Right forelimb (tissue), 1 donor: ENCODE measurements around the gene ZNF185.

Experiments used
- DNase-seq: peaks from one replicate; pipeline ENCODE4 v3.0.0-alpha.2; 2018

ZNF185 gene

DNA sequence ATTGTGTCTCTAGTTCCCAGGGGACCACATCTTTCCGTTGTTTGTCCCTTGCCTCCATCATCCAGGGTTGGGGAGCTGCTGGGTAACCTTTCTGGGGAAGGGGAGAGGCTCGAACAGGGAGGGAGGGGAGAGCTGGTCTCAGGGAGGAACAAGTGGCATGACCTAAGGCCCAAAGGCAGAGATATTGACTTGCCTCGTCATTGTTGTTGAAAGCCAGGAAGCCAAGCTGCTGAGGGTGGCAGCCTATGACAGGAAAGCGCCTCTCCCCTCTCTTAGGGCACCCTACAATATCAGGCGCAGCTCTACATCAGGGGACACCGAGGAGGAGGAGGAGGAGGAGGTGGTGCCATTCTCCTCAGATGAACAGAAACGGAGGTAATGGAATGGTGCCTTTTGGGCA lies 20.8 kb downstream of the ZNF185 start:
- DNase-seq = no peak

DNA sequence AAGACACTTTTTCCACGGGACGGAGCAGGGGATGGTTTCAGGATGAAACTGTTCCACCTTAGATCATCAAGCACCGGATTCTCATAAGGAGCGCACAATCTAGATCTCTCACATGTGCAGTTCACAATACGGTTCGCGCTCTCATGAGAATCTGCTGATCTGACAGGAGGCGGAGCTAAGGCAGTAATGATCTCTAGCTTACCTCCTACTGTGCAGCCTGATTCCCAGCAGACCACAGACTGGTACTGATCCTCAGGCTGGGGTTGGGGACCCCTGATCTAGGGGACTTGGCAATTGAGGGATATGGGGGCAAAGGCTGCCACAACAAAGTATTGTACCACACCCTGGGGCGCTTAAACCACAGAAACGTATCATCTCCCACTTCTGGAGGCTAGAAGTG lies 25.7 kb downstream of the ZNF185 start:
- no peak for DNase-seq

GRCh38 chrX:152925835-152926234 lies 28.0 kb downstream of the ZNF185 start:
- DNase-seq = no peak

DNA sequence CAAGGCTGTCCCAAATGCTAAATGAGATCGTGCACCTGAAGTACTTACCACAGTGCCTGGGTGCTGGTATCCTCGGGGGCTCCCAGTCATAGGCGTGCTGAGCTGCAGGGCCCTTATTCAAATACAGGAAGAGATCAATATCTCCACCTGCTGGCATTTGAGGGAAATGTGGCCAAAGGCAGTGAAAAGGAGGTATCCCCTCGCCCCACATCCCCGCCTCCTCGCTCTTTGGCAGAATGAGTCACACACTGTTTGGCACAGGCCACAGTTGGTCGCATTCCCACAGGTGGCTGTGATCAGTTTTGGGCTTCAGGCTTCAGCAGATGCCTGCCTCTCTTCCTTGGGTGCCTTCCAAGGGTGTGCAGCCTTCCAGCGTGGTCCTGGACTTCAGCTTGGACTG lies 28.4 kb downstream of the ZNF185 start:
- DNase-seq = peak; percentile 71

- DNase-seq = no peak
Observed at GRCh38 chrX:152926923-152927322, 29.1 kb downstream of the ZNF185 start.

GRCh38 chrX:152927858-152928760 lies 30.2 kb downstream of the ZNF185 start:
- no peak for DNase-seq

GRCh38 chrX:152928761-152929400 lies 31.0 kb downstream of the ZNF185 start:
- DNase-seq = no peak

GRCh38 chrX:152929898-152930297 lies 32.0 kb downstream of the ZNF185 start:
- DNase-seq = no peak

DNA sequence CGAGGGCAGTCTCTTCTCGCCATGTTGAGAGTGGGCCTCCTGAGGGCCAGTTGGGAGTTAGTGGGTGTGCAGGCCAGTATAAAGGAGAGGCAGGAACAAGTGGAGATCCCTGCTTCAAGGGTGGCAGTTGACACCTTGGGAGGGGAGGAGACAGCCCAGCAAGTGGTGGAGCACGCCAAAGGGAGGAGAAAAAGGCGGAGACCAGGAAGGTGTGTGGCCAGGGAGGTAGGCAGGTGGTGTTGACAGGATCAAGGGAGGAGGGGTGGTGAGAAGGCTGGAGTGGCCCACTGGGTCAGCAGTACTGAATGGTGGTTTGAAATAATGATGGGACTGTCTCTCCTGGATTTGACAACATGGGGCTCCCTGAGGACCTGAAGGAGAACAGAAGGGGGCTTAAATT lies 32.6 kb downstream of the ZNF185 start:
- no peak for DNase-seq

- no peak for DNase-seq
Observed at GRCh38 chrX:152932144-152932543, 34.3 kb downstream of the ZNF185 start.

- no peak for DNase-seq
Observed at GRCh38 chrX:152932598-152933175, 34.8 kb downstream of the ZNF185 start.

GRCh38 chrX:152936306-152936705 lies 38.4 kb downstream of the ZNF185 start:
- no peak for DNase-seq

DNA sequence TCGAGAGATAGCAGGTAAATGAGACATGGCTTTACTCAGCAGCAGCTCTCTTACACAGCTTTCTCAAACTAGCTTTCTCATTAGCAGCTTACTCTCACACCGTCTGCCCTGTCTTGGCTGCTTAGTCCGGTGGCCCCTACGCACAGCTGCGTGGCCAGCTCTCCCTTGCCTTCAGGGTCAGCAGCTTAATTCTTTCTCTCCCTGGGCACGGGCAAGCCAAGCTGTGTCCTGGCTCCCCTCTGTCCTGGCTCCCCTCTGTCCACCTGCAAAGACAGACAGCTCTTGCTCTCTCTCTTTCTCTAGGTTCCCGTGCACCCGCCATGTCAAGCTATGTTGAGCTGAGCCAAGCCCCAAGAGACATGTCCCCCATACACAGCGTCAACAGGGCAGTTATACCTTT lies 39.4 kb downstream of the ZNF185 start:
- no peak for DNase-seq

- peak; percentile 92 for DNase-seq
Observed at GRCh38 chrX:152941328-152942076, 43.6 kb downstream of the ZNF185 start.

DNA sequence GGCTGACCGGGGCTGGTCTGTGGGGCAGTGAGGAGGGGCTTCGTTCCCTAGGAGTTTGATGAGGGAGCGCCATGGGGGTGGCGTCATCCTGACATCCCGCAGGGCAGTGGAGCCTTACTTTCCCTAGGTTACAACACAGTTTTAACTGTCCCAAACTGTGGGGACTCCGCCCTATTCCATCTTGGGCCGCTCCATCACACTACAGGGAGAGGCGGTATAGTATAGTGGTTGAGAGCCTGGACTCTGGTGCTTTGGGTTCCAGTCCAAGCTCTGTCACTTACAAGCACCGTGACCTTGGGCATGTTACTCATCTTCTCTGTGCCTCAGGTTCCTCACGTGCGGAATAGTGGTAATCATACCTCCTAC lies 44.2 kb downstream of the ZNF185 start:
- no peak for DNase-seq

- DNase-seq = no peak
Observed at GRCh38 chrX:152943826-152944225, 46.0 kb downstream of the ZNF185 start.

GRCh38 chrX:152945021-152945979 lies 47.4 kb downstream of the ZNF185 start:
- no peak for DNase-seq

GRCh38 chrX:152946681-152947080 lies 48.8 kb downstream of the ZNF185 start:
- DNase-seq = no peak
